BE2C (cell line): ENCODE data around the gene ATP8B4.
"Not testable (repeated sequence)": the region's sequence is repeated elsewhere in the genome, so short reads cannot be mapped to it uniquely, and the experiment has no call there.

ENCODE experiments used
- DNase-seq: peaks from one replicate; pipeline ENCODE4 v3.0.0-alpha.2; 2020
- H3K27me3 ChIP-seq: fragments of 250-450 bp; sonication (Bioruptor Pico); 2 replicates; pipeline ENCODE4 v1.5.1; 2020; ENCODE audit warnings: mild to moderate bottlenecking
- H3K36me3 ChIP-seq: fragments of 250-450 bp; sonication (Bioruptor Pico); 2 replicates; pipeline ENCODE4 v1.5.1; 2020; ENCODE audit warnings: mild to moderate bottlenecking
- H3K4me1 ChIP-seq: fragments of 250-450 bp; sonication (Bioruptor Pico); 2 replicates; pipeline ENCODE4 v1.5.1; 2020
- H3K4me3 ChIP-seq: 2 replicates; pipeline ENCODE4 v1.5.1; 2011; ENCODE audit warnings: low read depth, low read length
- H3K9me3 ChIP-seq: fragments of 250-450 bp; sonication (Bioruptor Pico); 2 replicates; pipeline ENCODE4 v1.5.1; 2020
- CTCF ChIP-seq: IDR thresholded peaks from 2 replicates; pipeline ENCODE4 v1.5.1; 2012; ENCODE audit warnings: mild to moderate bottlenecking, low read depth, low read length

Gene ATP8B4

GRCh38 chr15:50163719-50164410, 44.8 kb upstream of the ATP8B4 start:
- Histone ChIP-seq H3K4me1 (no peaks in the 10 kb centered on the region), H3K4me3 (no peak overlapping the region), H3K27me3 (peaks cover 5% of the 10 kb centered on the region; the same call in 1 of the 2 replicates), H3K9me3 (no peaks in the 10 kb centered on the region), H3K36me3 (no peaks in the 10 kb centered on the region)
- no peak for TF ChIP-seq CTCF
- DNase-seq: no peak

DNA sequence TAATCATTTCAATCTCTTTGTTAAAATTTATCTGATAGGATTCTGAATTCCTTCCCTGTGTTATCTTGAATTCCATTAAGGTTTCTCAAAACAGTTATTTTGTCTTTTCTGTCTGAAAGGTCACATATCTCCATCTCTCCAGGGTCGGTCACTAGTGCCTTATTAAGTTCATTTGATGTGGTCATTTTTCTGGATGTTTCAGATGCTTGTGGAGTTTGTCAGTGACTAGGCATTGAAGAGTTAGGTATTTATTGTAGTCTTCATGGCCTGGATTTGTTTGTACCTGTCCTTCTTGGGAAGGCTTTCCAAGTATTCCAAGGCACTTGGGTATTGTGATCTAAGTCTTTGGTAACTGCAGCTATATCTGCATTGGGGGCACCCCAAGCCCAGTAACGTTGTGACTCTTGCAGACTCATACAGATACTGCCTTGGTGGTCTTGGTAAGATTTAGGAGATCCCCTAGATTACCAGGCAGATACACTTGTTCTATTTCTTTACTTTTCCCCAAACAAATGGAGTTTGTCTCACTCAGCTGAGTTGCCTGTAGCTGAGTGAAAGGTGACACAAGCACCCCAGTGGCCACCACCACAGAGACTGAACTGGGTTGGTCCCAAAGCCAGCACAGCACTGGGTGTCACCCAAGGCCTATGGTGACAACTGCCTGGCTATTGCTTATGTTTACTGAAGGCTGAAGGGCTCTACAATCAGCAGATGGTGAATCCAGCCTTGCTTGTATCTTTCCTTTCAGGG, 44.1 kb upstream of the ATP8B4 start:
- H3K9me3 ChIP-seq: no peaks in the 10 kb centered on the region
- H3K36me3 ChIP-seq: no peaks in the 10 kb centered on the region
- no peaks in the 10 kb centered on the region for H3K4me1 ChIP-seq
- H3K27me3 ChIP-seq: peaks cover 5% of the 10 kb centered on the region; the same call in 1 of the 2 replicates
- H3K4me3 ChIP-seq: no peak overlapping the region
- no peak for TF ChIP-seq CTCF
- DNase-seq: no peak

GRCh38 chr15:50158236-50158635, 39.2 kb upstream of the ATP8B4 start:
- H3K27me3 ChIP-seq, H3K4me3 ChIP-seq, DNase-seq, H3K4me1 ChIP-seq, H3K36me3 ChIP-seq, H3K9me3 ChIP-seq: not testable (repeated sequence)

- no peak for TF ChIP-seq CTCF
- Histone ChIP-seq H3K4me3 (no peak overlapping the region), H3K4me1 (no peaks in the 10 kb centered on the region), H3K27me3 (0 out of 2 replicates have a peak, but pooled peaks cover 3% of the 10 kb centered on the region), H3K9me3 (no peaks in the 10 kb centered on the region), H3K36me3 (no peaks in the 10 kb centered on the region)
- DNase-seq: no peak
Observed at GRCh38 chr15:50151476-50151875, 32.4 kb upstream of the ATP8B4 start.

DNA sequence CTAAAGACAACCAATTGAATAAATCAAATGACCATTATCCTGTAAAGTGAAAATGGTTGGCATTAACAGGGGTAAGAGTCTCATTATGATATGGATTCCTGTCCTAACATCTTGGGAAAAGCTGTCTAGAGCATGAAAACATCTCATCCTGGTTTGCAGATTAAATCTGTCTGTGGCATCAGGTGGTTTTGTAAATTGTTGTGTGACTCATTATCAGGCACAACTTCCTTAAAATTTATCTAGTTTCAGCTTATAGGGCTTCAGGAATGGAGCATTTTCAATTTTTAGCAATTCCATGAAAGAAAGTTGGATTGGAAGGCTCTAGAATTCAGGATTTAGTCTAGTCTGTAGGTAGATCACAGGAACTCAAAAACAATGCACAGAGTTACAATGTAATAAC, 31.8 kb upstream of the ATP8B4 start:
- H3K4me3 ChIP-seq: no peak overlapping the region
- no peaks in the 10 kb centered on the region for H3K9me3 ChIP-seq
- H3K4me1 ChIP-seq: no peaks in the 10 kb centered on the region
- no peaks in the 10 kb centered on the region for H3K27me3 ChIP-seq
- no peaks in the 10 kb centered on the region for H3K36me3 ChIP-seq
- DNase-seq: no peak
- no peak for TF ChIP-seq CTCF

GRCh38 chr15:50150349-50150748, 31.3 kb upstream of the ATP8B4 start:
- no peaks in the 10 kb centered on the region for H3K27me3 ChIP-seq
- no peaks in the 10 kb centered on the region for H3K4me1 ChIP-seq
- no peak overlapping the region for H3K4me3 ChIP-seq
- H3K9me3 ChIP-seq: no peaks in the 10 kb centered on the region
- H3K36me3 ChIP-seq: no peaks in the 10 kb centered on the region
- DNase-seq: no peak
- no peak for TF ChIP-seq CTCF
